Suppressor macrophage treated with lipopolysaccharide for 4 hours (primary cell): ENCODE results near the gene DLX2.

Experiments used
- DNase-seq: peaks from one replicate; pipeline ENCODE4 v3.0.0-alpha.2; 2020

Gene DLX2

GRCh38 chr2:172092716-172093415 is 9.8 kb downstream of the DLX2 start:
- DNase-seq: no peak

DNA sequence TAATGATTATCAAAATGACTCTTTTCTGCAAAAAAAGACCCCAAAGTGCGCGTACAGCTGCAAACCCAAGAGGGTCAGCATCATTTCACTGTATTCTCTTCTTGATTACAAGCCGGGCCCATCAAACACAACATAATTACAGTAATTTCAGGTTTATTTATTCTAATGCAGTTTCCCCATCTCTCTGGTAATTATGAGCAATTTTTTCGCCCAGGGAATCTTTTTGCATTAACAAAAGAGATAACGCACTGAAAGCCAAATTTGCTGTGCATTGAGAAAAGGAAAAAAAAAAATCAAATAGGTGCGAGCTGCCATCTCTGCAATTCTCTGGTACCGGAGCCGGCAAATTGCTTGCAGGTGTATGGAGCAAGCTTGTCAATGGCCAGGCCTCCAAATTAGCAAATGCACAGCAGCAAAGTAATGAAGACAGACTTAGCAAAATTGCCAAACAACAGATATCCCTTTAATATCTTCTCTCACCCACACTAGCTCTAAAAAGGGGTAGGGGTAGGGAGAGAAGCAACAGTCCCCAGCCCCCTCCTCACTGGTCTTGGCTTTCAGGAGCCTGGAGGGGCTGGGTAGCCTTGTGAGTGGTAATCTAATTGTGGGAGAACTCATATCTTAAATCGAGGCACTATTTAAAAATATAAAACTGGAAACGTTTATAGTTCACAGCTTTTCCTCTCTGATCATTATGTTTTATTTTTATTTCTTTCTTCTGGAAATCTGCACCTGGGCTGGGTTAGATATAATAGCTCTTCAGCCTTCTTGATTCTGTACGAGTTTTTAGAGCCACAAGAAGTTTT is 10.7 kb downstream of the DLX2 start:
- no peak for DNase-seq

GRCh38 chr2:172091000-172091641 is 11.6 kb downstream of the DLX2 start:
- no peak for DNase-seq

GRCh38 chr2:172090044-172090961 is 12.4 kb downstream of the DLX2 start:
- DNase-seq: no peak

DNA sequence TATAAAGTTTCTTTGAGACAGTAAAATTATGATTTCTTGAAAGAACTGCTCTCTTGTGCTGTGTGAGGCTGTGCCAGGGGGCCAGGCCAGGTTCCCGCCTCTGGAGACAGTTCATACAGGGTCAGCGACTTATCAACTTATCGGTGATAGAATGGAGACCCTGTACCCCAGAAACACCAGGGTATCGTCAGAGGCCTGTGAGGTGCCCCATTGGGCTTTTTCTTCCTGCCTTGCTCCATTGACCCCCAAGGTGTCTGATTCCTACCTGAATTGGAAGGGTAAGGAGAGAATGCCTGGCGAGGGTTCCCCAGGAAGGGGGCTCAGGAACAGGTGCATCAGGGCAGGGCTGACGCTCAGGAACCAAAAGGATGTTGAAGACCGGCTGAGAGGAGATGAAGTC is 13.1 kb downstream of the DLX2 start:
- DNase-seq: no peak

DNA sequence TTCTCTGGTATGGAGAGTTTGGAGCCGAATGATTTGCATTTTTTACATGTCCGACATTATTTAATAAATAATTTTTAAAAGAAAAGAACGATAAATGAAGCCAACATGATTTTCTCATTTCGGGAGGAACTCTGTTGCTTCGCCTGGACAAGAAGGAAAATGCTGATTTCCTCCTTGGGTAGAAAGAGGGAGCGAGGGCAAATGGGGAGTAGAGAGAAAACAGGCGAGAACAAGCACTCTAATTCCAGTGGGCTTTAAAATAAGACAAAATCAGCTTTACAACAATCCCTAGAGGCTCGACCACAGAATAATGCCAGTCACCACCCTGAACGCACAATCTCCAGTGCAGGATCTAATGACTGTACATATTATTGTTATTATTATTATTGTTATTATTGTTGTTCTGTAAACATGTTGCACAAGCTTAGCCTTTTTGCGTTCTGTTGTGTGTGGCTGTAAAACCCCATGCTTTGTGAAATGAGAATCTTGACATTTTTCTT is 13.6 kb downstream of the DLX2 start:
- no peak for DNase-seq

GRCh38 chr2:172088245-172089004 is 14.3 kb downstream of the DLX2 start:
- no peak for DNase-seq

- no peak for DNase-seq
Observed at GRCh38 chr2:172087780-172088244, 14.9 kb downstream of the DLX2 start.

- DNase-seq: no peak
Observed at GRCh38 chr2:172087207-172087779, 15.4 kb downstream of the DLX2 start.

DNA sequence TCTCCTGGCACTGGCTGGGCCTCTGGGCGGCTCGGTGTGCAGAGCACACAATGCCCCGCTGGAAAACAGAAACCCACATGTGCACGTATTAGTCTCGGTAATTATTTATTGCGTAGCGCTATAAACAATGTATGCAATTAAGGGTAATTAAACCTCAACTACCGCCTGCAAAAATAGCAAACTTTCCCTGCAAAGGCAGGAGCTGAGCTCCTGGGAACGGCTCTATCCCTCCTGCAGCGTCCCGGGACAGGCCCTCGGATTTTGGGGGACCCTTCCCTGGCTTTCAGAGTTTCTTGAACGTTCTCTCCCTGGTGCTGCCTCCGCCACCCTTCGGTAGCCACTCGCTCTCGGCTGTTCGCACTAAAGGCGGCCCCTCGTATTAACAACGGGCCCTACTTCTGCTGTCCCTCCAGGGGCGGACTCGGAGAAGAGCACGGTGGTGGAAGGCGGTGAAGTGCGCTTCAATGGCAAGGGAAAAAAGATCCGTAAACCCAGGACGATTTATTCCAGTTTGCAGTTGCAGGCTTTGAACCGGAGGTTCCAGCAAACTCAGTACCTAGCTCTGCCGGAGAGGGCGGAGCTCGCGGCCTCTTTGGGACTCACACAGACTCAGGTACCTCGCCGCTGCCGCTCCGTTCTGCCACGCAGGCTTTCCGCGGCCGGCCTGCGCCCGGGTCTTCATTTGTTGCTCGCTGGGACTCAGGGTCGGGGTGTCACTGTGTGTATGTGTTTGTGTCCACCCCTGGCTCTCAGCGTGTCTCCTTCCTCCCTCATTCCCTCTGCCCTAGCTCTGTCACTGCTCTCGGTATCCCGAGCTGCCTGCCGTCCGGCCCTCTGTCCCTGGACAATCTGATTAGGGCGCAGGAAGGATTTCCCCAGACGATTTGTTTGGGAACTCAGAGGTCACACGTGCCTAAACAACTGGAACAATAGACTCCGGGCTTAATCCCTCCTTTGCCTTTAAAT is 16.2 kb downstream of the DLX2 start:
- no peak for DNase-seq

- DNase-seq: no peak
Observed at GRCh38 chr2:172085460-172086159, 17.1 kb downstream of the DLX2 start, which contains the start of gene DLX1. DLX1 (plus strand) TSS chr2:172085507; CDS start chr2:172085678, 171 bp downstream.

DNA sequence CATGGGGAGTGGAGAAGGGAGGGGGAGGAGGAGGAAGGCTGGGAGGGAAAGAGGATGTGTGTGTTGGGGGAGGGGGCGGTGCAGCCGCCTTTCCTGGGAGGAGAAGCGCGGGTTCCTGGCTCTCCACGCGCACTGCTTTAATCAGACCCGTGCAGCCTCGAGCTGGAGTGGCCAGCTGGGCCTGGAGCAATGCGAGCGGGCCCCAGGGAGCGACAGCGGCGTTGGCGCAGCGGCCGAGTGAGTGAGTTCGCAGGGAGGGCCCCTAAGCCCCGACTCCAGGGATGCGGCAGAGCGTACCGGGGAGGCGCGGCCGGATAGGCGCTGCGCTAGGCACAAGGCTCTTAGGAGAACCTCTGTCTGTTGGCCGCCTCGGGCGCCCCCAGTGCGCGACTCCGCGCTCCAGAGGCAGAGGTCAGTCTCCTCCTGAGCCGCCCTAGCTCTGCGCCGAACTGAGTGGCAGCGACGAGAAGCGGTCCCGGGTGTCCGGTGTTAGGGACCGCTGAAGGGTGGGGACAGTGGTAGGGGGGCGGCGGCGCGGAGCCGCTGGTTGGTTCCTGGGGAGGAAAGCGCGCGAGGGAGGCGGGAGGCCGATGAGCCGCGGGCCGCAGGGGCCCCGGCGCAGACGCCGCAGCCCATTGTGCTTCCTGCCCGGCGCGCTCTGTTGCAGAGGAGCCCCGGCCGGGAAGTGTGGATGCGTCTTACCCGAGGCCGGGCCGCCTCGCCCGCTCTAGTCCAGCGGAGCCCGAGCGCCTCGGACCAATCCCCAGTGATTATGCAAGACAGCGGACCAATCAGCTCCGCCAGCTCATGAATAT is 17.8 kb downstream of the DLX2 start:
- DNase-seq: peak; percentile 93

- no peak for DNase-seq
Observed at GRCh38 chr2:172084395-172084644, 18.4 kb downstream of the DLX2 start.

- no peak for DNase-seq
Observed at GRCh38 chr2:172083628-172084394, 18.9 kb downstream of the DLX2 start.

GRCh38 chr2:172082944-172083627 is 19.6 kb downstream of the DLX2 start:
- no peak for DNase-seq

- DNase-seq: no peak
Observed at GRCh38 chr2:172082105-172082943, 20.4 kb downstream of the DLX2 start.
